ENCODE results near the gene GSTO2.

The GSTO2 gene

GRCh38 chr10:104324931-104325330, 55.9 kb downstream of the GSTO2 start:
- Histone ChIP-seq H3K4me3 (ENCODE audit: low read depth, low read length, poor library complexity, severe bottlenecking) (no peak overlapping the region), H3F3A (ENCODE audit: insufficient read depth, low read length) (no peaks in the 10 kb centered on the region), H3K9me2 (ENCODE audit: low read depth, low read length) (no peaks in the 10 kb centered on the region), H3K79me2 (ENCODE audit: insufficient read depth, low read length) (no peaks in the 10 kb centered on the region), H3K27ac (ENCODE audit: low read depth, low read length, poor library complexity, severe bottlenecking) (no peak overlapping the region), H3K27me3 (ENCODE audit: insufficient read depth, low read length) (no peaks in the 10 kb centered on the region), H3K9me3 (ENCODE audit: low read length) (no peaks in the 10 kb centered on the region), H3K9ac (ENCODE audit: low read length) (no peak overlapping the region), H3K36me3 (ENCODE audit: insufficient read depth, low read length) (no peaks in the 10 kb centered on the region; the same call in 1 of the 2 replicates), H3K4me1 (ENCODE audit: insufficient read depth, low read length, severe bottlenecking) (peaks cover 38% of the 10 kb centered on the region), H2AFZ (ENCODE audit: low read length) (no peak overlapping the region), H4K20me1 (ENCODE audit: insufficient read depth, low read length) (no peaks in the 10 kb centered on the region), H3K4me2 (ENCODE audit: low read length) (no peak overlapping the region)
- TF ChIP-seq CTCF (IDR thresholded peaks at IDR 0.05; ENCODE audit: low read length) (no peak), EZH2 (IDR thresholded peaks at IDR 0.05; ENCODE audit: borderline replicate concordance, low read length) (no peak)

- Histone ChIP-seq H3K4me1 (ENCODE audit: insufficient read depth, low read length, severe bottlenecking) (peaks cover 38% of the 10 kb centered on the region), H3K9me3 (ENCODE audit: low read length) (no peaks in the 10 kb centered on the region), H3K4me2 (ENCODE audit: low read length) (no peak overlapping the region), H4K20me1 (ENCODE audit: insufficient read depth, low read length) (no peaks in the 10 kb centered on the region), H3K36me3 (ENCODE audit: insufficient read depth, low read length) (no peaks in the 10 kb centered on the region; the same call in 1 of the 2 replicates), H3K79me2 (ENCODE audit: insufficient read depth, low read length) (no peaks in the 10 kb centered on the region), H3K9ac (ENCODE audit: low read length) (no peak overlapping the region), H3K4me3 (ENCODE audit: low read depth, low read length, poor library complexity, severe bottlenecking) (no peak overlapping the region), H3F3A (ENCODE audit: insufficient read depth, low read length) (no peaks in the 10 kb centered on the region), H3K27me3 (ENCODE audit: insufficient read depth, low read length) (no peaks in the 10 kb centered on the region), H3K9me2 (ENCODE audit: low read depth, low read length) (no peaks in the 10 kb centered on the region), H3K27ac (ENCODE audit: low read depth, low read length, poor library complexity, severe bottlenecking) (no peak overlapping the region), H2AFZ (ENCODE audit: low read length) (no peak overlapping the region)
- TF ChIP-seq EZH2 (IDR thresholded peaks at IDR 0.05; ENCODE audit: borderline replicate concordance, low read length) (no peak), CTCF (IDR thresholded peaks at IDR 0.05; ENCODE audit: low read length) (no peak)
Observed at GRCh38 chr10:104325436-104326435, 56.8 kb downstream of the GSTO2 start.

- no peaks in the 10 kb centered on the region for H3F3A ChIP-seq (ENCODE audit: insufficient read depth, low read length)
Observed at GRCh38 chr10:104326991-104327610, 58.1 kb downstream of the GSTO2 start.

More at GRCh38 chr10:104326991-104327610, 58.1 kb downstream of the GSTO2 start:
- peaks cover 29% of the 10 kb centered on the region for H3K4me1 ChIP-seq (ENCODE audit: insufficient read depth, low read length, severe bottlenecking)
- no peaks in the 10 kb centered on the region for H3K79me2 ChIP-seq (ENCODE audit: insufficient read depth, low read length)
- H4K20me1 ChIP-seq (ENCODE audit: insufficient read depth, low read length), result no peaks in the 10 kb centered on the region
- no peak overlapping the region for H3K9ac ChIP-seq (ENCODE audit: low read length)
- no peak overlapping the region for H3K4me2 ChIP-seq (ENCODE audit: low read length)
- no peak overlapping the region for H3K27ac ChIP-seq (ENCODE audit: low read depth, low read length, poor library complexity, severe bottlenecking)
- no peaks in the 10 kb centered on the region; the same call in 1 of the 2 replicates for H3K36me3 ChIP-seq (ENCODE audit: insufficient read depth, low read length)
- H3K9me2 ChIP-seq (ENCODE audit: low read depth, low read length), result no peaks in the 10 kb centered on the region
- TF ChIP-seq CTCF (IDR thresholded peaks at IDR 0.05; ENCODE audit: low read length) (no peak), EZH2 (IDR thresholded peaks at IDR 0.05; ENCODE audit: borderline replicate concordance, low read length) (no peak)
- no peak overlapping the region for H3K4me3 ChIP-seq (ENCODE audit: low read depth, low read length, poor library complexity, severe bottlenecking)
- no peak overlapping the region for H2AFZ ChIP-seq (ENCODE audit: low read length)
- H3K9me3 ChIP-seq (ENCODE audit: low read length), result no peaks in the 10 kb centered on the region
- H3K27me3 ChIP-seq (ENCODE audit: insufficient read depth, low read length), result no peaks in the 10 kb centered on the region
